MCF 10A (cell line): Measurements from ENCODE around the gene PRG2. TPM values are rescaled to one million over a fixed set of nuclear protein-coding genes. Genes with fewer than 3 reads are reported as not detected.

ENCODE experiments used
- BruUV-seq: library from RNA; stranded (reverse); fragments of 400-500 nt; replicated peaks from 2 replicates; lab custom pipeline; 2021; lab: Mats Ljungman, UMichigan
- CTCF ChIA-PET: fragments of 300-600 bp; sonication (Branson Sonifier 250); formaldehyde crosslinking; extraction: SDS; loops from one replicate; lab custom pipeline; 2021; ENCODE audit warnings: antibody characterized with exemption, inconsistent platforms; lab: Yijun Ruan, JAX
- POLR2A ChIA-PET: fragments of 300-600, 350-650 bp; sonication (Branson Sonifier 250); formaldehyde crosslinking; extraction: SDS; loops from one replicate; lab custom pipeline; 2020; ENCODE audit warnings: antibody characterized with exemption, inconsistent platforms; lab: Yijun Ruan, JAX
- DNase-seq: peaks from one replicate; pipeline ENCODE4 v3.0.0-alpha.2; 2018; ENCODE audit not compliant: unreplicated experiment
- H3K27ac Mint-ChIP-seq: one replicate; pipeline ENCODE4 v1.8.0; 2022; ENCODE audit warnings: mild to moderate bottlenecking, low read depth, mixed read lengths; ENCODE audit not compliant: unreplicated experiment
- H3K27me3 Mint-ChIP-seq: one replicate; pipeline ENCODE4 v1.8.0; 2022; ENCODE audit warnings: mixed read lengths; ENCODE audit not compliant: insufficient read depth, unreplicated experiment
- H3K36me3 Mint-ChIP-seq: one replicate; pipeline ENCODE4 v1.8.0; 2022; ENCODE audit warnings: mild to moderate bottlenecking, moderate library complexity, mixed read lengths; ENCODE audit not compliant: insufficient read depth, unreplicated experiment
- H3K4me1 Mint-ChIP-seq: one replicate; pipeline ENCODE4 v1.8.0; 2022; ENCODE audit warnings: mixed read lengths; ENCODE audit not compliant: insufficient read depth, unreplicated experiment
- H3K4me3 Mint-ChIP-seq: one replicate; pipeline ENCODE4 v1.8.0; 2022; ENCODE audit warnings: mild to moderate bottlenecking, moderate library complexity, mixed read lengths; ENCODE audit not compliant: unreplicated experiment
- H3K9me3 Mint-ChIP-seq: one replicate; pipeline ENCODE4 v1.8.0; 2022; ENCODE audit warnings: mixed read lengths; ENCODE audit not compliant: unreplicated experiment
- intact Hi-C: fragments of 100-400 bp; cut with micrococcal nuclease; formaldehyde crosslinking; loops from 2 replicates; pipeline ENCODE4 v1.14.1; 2022
- total RNA-seq: library from RNA; stranded (reverse); gene quantifications from 2 replicates; pipeline ENCODE4 v1.2.3, GENCODE V29; 2022
- TF ChIP-seq, protein P1 (sequence below): fragments of 200-600 bp; IDR thresholded peaks from one replicate; pipeline ENCODE4 v1.8.0; 2022; ENCODE audit warnings: antibody characterized with exemption, mild to moderate bottlenecking; ENCODE audit not compliant: unreplicated experiment

PRG2 gene
- total RNA-seq, 1 experiment from 2014 or later: not detected

DNA sequence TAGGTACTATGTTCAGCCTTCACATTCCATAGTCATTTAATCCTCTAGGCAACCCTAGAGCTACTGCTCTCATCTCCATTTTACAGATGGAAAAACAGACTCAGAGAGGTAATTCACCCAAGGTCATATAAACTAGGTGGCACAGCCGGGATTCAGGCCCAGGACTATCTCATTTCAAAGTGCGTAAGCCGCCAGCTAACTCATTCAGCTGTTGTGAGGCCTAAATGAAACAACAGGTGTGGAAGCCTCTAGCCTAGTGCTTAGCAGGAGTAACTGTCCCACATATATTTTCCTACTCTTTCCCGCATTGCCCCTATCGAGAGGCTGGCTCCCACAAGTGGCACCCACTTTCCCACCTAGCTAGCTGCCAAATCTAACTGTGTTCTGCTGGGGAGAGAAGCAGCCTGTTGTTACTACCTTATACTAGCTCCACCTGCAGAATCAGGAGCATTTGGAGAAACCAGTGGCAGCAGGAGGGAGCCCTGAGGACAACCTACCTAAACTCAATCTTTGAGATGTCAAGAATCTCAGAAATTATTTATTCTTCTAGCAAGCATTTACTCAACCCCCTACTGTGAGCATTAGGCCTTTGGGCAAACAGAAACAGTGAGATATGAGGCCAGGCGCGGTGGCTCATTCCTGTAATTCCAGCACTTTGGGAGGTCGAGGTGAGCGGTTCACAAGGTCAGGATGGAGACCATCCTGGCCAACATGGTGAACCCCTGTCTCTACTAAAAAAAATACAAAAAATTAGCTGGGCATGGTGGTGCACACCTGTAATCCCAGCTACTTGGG, 30.4 kb downstream of the PRG2 start:
- DNase-seq: no peak
- ChIA-PET CTCF (interaction anchor here (0.6 to 9.3 kb wide), 8 partner anchors 9 to 284 kb away, joined by 3 to 84 read pairs (median 3); no protein-coding TSS in a partner anchor), POLR2A (interaction anchor here (0.6 kb wide), 1 partner anchor 492 kb away, joined by 3 read pairs; no protein-coding TSS in a partner anchor)
- intact Hi-C loops: no loop called here
- Mint-ChIP-seq H3K9me3 (no peaks in the 10 kb centered on the region), H3K4me1 (no peaks in the 10 kb centered on the region), H3K4me3 (no peak overlapping the region), H3K27ac (no peak overlapping the region), H3K36me3 (no peaks in the 10 kb centered on the region), H3K27me3 (no peaks in the 10 kb centered on the region)
- TF ChIP-seq, protein P1, sequence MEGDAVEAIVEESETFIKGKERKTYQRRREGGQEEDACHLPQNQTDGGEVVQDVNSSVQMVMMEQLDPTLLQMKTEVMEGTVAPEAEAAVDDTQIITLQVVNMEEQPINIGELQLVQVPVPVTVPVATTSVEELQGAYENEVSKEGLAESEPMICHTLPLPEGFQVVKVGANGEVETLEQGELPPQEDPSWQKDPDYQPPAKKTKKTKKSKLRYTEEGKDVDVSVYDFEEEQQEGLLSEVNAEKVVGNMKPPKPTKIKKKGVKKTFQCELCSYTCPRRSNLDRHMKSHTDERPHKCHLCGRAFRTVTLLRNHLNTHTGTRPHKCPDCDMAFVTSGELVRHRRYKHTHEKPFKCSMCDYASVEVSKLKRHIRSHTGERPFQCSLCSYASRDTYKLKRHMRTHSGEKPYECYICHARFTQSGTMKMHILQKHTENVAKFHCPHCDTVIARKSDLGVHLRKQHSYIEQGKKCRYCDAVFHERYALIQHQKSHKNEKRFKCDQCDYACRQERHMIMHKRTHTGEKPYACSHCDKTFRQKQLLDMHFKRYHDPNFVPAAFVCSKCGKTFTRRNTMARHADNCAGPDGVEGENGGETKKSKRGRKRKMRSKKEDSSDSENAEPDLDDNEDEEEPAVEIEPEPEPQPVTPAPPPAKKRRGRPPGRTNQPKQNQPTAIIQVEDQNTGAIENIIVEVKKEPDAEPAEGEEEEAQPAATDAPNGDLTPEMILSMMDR: no peak
- no TSS peak for BruUV-seq

DNA sequence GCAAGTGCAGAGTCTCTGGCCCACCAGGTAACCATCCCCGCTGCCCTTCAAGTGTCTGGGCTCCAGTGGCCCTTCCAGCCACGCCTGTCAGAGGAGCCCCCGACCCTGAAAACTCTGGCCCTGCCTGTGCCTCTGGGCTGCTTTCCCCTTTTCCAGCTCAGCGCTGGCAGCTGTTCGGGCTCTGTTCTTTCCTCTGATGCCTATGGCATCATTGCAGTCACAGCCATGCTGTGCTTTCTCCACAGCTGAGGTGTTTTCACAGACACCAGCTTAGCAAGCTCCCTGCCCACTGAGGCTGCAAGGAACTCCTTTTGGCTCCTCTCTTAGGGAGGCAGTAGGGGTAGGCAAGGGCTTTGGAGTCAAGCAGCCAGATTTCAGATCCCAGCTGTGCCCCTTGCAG, 31.1 kb downstream of the PRG2 start:
- ChIA-PET POLR2A (no interaction called here), CTCF (interaction anchor here (0.6 to 9.3 kb wide), 7 partner anchors 9 to 285 kb away, joined by 3 to 84 read pairs (median 3); no protein-coding TSS in a partner anchor)
- no peak for DNase-seq
- intact Hi-C loops: no loop called here
- TF ChIP-seq, protein P1: no peak
- no peaks in the 10 kb centered on the region for H3K9me3 Mint-ChIP-seq
- no peaks in the 10 kb centered on the region for H3K27me3 Mint-ChIP-seq
- no peaks in the 10 kb centered on the region for H3K4me1 Mint-ChIP-seq
- H3K4me3 Mint-ChIP-seq: no peak overlapping the region
- BruUV-seq: no TSS peak
- no peaks in the 10 kb centered on the region for H3K36me3 Mint-ChIP-seq
- no peak overlapping the region for H3K27ac Mint-ChIP-seq

DNA sequence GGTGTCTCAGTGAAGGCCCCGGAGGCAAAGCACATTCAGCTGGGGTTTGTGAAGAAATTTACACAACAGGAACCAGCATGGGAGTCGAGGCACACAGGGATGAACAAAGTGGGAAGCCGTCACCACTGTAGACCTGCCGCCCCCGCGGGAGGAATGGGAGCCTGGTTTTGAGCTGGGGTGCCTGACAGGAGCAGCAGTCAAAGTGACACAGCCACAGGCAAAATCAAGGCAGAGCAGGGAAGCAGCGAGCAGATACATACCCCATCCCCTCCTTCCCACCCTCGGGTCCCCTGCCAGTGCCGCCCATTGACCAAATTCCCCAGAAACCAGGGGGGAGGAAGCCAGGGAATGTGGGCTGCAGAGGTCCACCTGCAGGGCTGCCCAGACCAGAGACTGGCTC, 31.5 kb downstream of the PRG2 start:
- intact Hi-C loops: no loop called here
- ChIA-PET POLR2A (no interaction called here), CTCF (interaction anchor here (0.6 to 9.3 kb wide), 4 partner anchors 11 to 285 kb away, joined by 3 to 84 read pairs (median 6); no protein-coding TSS in a partner anchor)
- H3K27ac Mint-ChIP-seq: no peak overlapping the region
- H3K36me3 Mint-ChIP-seq: no peaks in the 10 kb centered on the region
- no peaks in the 10 kb centered on the region for H3K9me3 Mint-ChIP-seq
- TF ChIP-seq, protein P1: no peak
- H3K4me3 Mint-ChIP-seq: no peak overlapping the region
- H3K4me1 Mint-ChIP-seq: no peaks in the 10 kb centered on the region
- H3K27me3 Mint-ChIP-seq: no peaks in the 10 kb centered on the region
- no peak for DNase-seq
- BruUV-seq: no TSS peak

DNA sequence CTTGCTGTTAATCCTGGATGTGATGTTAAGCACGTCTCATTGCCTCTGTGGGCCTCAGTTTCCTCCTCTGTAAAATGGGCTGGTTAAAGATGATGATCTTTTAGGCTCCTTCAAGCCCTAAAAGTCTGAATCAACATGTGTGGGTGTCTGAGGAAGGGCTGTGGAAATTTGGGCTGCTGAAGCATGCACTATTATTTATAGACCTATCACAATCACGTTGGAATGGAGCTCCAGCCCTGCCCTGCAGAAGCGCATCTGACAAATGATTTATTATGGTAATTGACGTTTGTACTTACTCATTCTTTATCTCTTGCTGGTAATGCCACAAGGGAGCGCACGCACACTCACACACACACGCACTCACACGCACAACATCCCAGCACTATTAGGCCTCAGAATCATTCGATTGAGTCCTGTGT, 31.9 kb downstream of the PRG2 start:
- intact Hi-C loops: no loop called here
- Mint-ChIP-seq H3K27me3 (no peaks in the 10 kb centered on the region), H3K36me3 (no peaks in the 10 kb centered on the region), H3K9me3 (no peaks in the 10 kb centered on the region), H3K4me1 (no peaks in the 10 kb centered on the region), H3K27ac (no peak overlapping the region), H3K4me3 (no peak overlapping the region)
- DNase-seq: no peak
- TF ChIP-seq, protein P1: no peak
- BruUV-seq: no TSS peak
- ChIA-PET CTCF (interaction anchor here (1.9 to 9.3 kb wide), 2 partner anchors 11 to 135 kb away, joined by 8 to 84 read pairs; no protein-coding TSS in a partner anchor), POLR2A (no interaction called here)
